MCF 10A (cell line): ENCODE measurements around the gene KLF7. TPM values are rescaled to one million over a fixed set of nuclear protein-coding genes. Genes with fewer than 3 reads are reported as not detected.
A peak's percentile ranks its signal among the peaks of the same experiment; 100 is the strongest.

Source experiments
- BruUV-seq: library from RNA; stranded (reverse); fragments of 400-500 nt; replicated peaks from 2 replicates; lab custom pipeline; 2021; lab: Mats Ljungman, UMichigan
- CTCF ChIA-PET: fragments of 300-600 bp; sonication (Branson Sonifier 250); formaldehyde crosslinking; extraction: SDS; loops from one replicate; lab custom pipeline; 2021; ENCODE audit warnings: antibody characterized with exemption, inconsistent platforms; lab: Yijun Ruan, JAX
- POLR2A ChIA-PET: fragments of 300-600, 350-650 bp; sonication (Branson Sonifier 250); formaldehyde crosslinking; extraction: SDS; loops from one replicate; lab custom pipeline; 2020; ENCODE audit warnings: antibody characterized with exemption, inconsistent platforms; lab: Yijun Ruan, JAX
- DNase-seq: peaks from one replicate; pipeline ENCODE4 v3.0.0-alpha.2; 2018; ENCODE audit not compliant: unreplicated experiment
- H3K27ac Mint-ChIP-seq: one replicate; pipeline ENCODE4 v1.8.0; 2022; ENCODE audit warnings: mild to moderate bottlenecking, low read depth, mixed read lengths; ENCODE audit not compliant: unreplicated experiment
- H3K27me3 Mint-ChIP-seq: one replicate; pipeline ENCODE4 v1.8.0; 2022; ENCODE audit warnings: mixed read lengths; ENCODE audit not compliant: insufficient read depth, unreplicated experiment
- H3K36me3 Mint-ChIP-seq: one replicate; pipeline ENCODE4 v1.8.0; 2022; ENCODE audit warnings: mild to moderate bottlenecking, moderate library complexity, mixed read lengths; ENCODE audit not compliant: insufficient read depth, unreplicated experiment
- H3K4me1 Mint-ChIP-seq: one replicate; pipeline ENCODE4 v1.8.0; 2022; ENCODE audit warnings: mixed read lengths; ENCODE audit not compliant: insufficient read depth, unreplicated experiment
- H3K4me3 Mint-ChIP-seq: one replicate; pipeline ENCODE4 v1.8.0; 2022; ENCODE audit warnings: mild to moderate bottlenecking, moderate library complexity, mixed read lengths; ENCODE audit not compliant: unreplicated experiment
- H3K9me3 Mint-ChIP-seq: one replicate; pipeline ENCODE4 v1.8.0; 2022; ENCODE audit warnings: mixed read lengths; ENCODE audit not compliant: unreplicated experiment
- CTCF ChIP-seq: fragments of 200-600 bp; IDR thresholded peaks from one replicate; pipeline ENCODE4 v1.8.0; 2022; ENCODE audit warnings: antibody characterized with exemption, mild to moderate bottlenecking; ENCODE audit not compliant: unreplicated experiment
- intact Hi-C: fragments of 100-400 bp; cut with micrococcal nuclease; formaldehyde crosslinking; loops from 2 replicates; pipeline ENCODE4 v1.14.1; 2022
- total RNA-seq: library from RNA; stranded (reverse); gene quantifications from 2 replicates; pipeline ENCODE4 v1.2.3, GENCODE V29; 2022

Gene KLF7
- total RNA-seq, 1 experiment from 2014 or later: 40.1 TPM

- Mint-ChIP-seq H3K27ac (peak overlapping the region; percentile 57), H3K27me3 (no peaks in the 10 kb centered on the region), H3K36me3 (peaks cover 22% of the 10 kb centered on the region), H3K4me3 (no peak overlapping the region), H3K9me3 (no peaks in the 10 kb centered on the region), H3K4me1 (peaks cover 46% of the 10 kb centered on the region)
- ChIA-PET CTCF (interaction anchor here (0.7 to 2.0 kb wide), 3 partner anchors 10 to 351 kb away, joined by 3 to 6 read pairs (median 3); no protein-coding TSS in a partner anchor), POLR2A (interaction anchor here (0.6 to 1.7 kb wide), 3 partner anchors 9 to 44 kb away, joined by 3 to 5 read pairs (median 3); no protein-coding TSS in a partner anchor)
- intact Hi-C loops: no loop called here
- peak; percentile 30 for DNase-seq
- no peak for TF ChIP-seq CTCF
- no TSS peak for BruUV-seq
These were observed 43.0 kb downstream of the KLF7 start for GRCh38 chr2:207122651-207123334.

- Mint-ChIP-seq H3K4me1 (peaks cover 40% of the 10 kb centered on the region), H3K4me3 (no peak overlapping the region), H3K27me3 (no peaks in the 10 kb centered on the region), H3K9me3 (no peaks in the 10 kb centered on the region), H3K36me3 (peaks cover 13% of the 10 kb centered on the region), H3K27ac (peak overlapping the region; percentile 39)
- CTCF ChIA-PET: interaction anchor here (0.9 to 2.0 kb wide), 2 partner anchors 10 to 352 kb away, joined by 5 to 6 read pairs; no protein-coding TSS in a partner anchor
- POLR2A ChIA-PET: interaction anchor here (0.6 to 1.7 kb wide), 4 partner anchors 33 to 445 kb away, joined by 3 to 5 read pairs (median 4); no protein-coding TSS in a partner anchor
- TF ChIP-seq CTCF: no peak
- peak; percentile 80 for DNase-seq
- BruUV-seq: no TSS peak
- intact Hi-C loops: no loop called here
These were observed 44.0 kb downstream of the KLF7 start for GRCh38 chr2:207121784-207122183.

GRCh38 chr2:207119048-207119447, 46.7 kb downstream of the KLF7 start:
- ChIA-PET POLR2A (no interaction called here), CTCF (no interaction called here)

More at GRCh38 chr2:207119048-207119447, 46.7 kb downstream of the KLF7 start:
- Mint-ChIP-seq H3K27me3 (no peaks in the 10 kb centered on the region), H3K36me3 (peaks cover 12% of the 10 kb centered on the region), H3K27ac (no peak overlapping the region), H3K9me3 (no peaks in the 10 kb centered on the region), H3K4me1 (peaks cover 35% of the 10 kb centered on the region), H3K4me3 (no peak overlapping the region)
- intact Hi-C loops: no loop called here
- BruUV-seq: no TSS peak
- no peak for DNase-seq
- no peak for TF ChIP-seq CTCF
